GM18907 (cell line): ENCODE results near the gene CCNJ.

Source experiments
- ATAC-seq: cut with Tn5 transposase; IDR thresholded peaks from one replicate; pipeline ENCODE4 v1.9.1; 2021; ENCODE audit warnings: mild to moderate bottlenecking, moderate library complexity; ENCODE audit not compliant: unreplicated experiment

Gene CCNJ

GRCh38 chr10:96053985-96054384 is 10.6 kb downstream of the CCNJ start:
- no peak for ATAC-seq

DNA sequence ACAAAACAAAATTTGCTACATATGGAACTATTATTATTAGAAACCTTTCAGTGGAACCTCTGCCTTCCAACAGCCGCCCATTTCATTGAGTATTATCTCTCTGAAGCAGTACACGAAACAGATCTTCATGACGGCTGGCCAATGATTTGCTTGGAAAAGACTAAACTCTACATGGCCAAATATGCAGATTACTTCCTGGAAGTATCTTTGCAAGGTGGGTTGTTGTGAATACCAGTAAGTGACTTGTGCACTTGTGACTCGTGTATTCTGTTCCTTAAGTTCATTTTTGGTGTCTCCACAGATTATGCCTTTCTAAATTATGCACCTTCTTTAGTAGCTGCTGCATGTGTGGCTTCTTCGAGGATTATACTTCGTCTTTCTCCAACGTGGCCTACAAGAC is 13.4 kb downstream of the CCNJ start:
- ATAC-seq, result no peak

DNA sequence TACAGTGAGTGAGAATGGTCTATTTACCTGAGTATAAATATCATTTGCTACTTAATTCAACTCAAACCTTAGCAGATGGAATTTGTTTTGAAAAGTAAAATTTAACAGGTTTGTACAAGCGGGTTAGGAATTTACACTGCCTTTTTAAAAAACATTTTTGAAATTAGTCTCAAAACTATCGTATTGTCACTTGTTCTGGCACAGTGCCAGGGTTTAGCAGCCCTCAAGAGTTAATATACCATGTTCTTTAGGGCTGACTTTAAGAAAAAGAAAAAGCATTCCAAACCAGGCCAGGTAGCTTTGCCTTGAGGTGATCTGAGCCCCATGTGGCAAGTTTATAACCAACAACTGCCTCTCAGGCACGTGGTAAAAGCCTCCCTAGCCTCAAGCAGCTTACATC is 17.8 kb downstream of the CCNJ start:
- ATAC-seq, result no peak

DNA sequence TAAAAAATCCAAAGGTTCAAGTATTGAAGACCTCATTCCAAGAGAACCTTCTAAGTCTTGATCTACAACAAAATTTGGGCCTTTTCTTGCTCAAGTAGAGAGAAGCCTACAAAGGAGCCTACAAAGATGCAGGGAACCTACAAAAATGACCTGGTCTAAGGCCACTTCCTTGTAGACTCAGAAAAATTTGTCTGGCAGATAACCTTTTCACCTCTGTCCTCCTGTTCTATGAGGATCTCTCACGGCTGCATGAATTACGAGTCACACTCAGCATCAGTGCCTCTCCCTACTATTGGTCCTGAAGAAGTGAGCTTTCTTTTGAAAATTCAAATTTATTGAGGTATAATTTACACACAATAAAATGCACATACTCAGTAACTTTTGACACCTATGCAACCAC is 29.3 kb downstream of the CCNJ start:
- no peak for ATAC-seq

DNA sequence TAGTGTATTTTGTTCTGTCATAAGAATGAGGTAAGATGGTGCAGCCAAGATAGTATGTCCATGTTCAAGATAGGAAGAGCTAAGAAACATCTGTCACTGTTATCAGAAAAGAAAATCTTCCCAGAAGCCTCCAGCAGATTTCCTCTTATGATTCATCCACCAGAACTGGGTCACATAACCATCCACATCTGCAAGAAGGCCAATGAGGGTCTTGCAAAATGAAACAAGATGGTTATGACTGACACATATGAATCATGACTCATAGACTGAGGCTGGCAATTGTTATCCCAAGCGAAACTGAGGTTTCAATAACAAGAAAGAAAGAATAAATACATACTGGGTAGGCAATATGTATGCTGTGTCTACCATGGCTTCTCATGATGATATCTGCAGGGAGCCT is 30.3 kb downstream of the CCNJ start:
- ATAC-seq, result no peak

- no peak for ATAC-seq
Observed at GRCh38 chr10:96074776-96075175, 31.4 kb downstream of the CCNJ start.

DNA sequence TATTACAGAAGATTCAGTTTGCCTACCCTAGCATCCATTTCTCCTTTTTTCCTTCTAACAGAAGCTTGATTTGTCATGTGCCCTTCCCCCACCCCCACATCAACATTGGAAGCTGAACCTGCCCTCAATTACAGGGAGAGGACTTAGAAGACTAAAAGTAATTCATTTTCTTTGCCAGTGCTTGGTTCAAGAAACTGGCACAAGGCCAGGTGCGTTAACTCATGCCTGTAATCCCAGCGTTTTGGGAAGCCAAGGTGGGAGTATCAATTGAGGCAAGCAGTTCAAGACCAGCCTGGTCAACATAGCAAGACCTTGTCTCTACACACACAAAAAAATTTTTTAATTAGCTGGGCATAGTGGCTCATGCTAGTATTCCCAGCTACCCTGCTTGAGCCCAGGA is 32.6 kb downstream of the CCNJ start:
- no peak for ATAC-seq

DNA sequence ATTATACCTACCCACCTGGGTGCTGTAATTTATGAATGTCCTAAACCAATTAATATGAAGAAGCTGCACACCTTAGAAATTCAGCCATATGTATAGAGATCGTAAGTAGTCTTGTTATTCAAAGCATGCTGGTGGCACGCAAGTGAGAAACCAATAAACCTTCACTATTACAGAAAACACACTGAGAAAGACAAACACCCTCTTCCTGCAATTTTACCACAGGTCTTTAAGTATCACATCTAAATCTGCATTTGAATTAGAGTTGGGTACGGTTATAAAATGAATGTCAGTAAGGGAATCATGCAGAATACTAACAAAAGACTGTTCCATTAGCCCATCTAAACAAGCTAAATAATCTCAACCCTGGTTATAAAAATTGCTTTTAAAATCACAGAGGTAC is 33.8 kb downstream of the CCNJ start:
- ATAC-seq, result no peak

- ATAC-seq, result no peak
Observed at GRCh38 chr10:96082153-96082552, 38.8 kb downstream of the CCNJ start.

- ATAC-seq, result no peak
Observed at GRCh38 chr10:96082748-96083147, 39.4 kb downstream of the CCNJ start.

DNA sequence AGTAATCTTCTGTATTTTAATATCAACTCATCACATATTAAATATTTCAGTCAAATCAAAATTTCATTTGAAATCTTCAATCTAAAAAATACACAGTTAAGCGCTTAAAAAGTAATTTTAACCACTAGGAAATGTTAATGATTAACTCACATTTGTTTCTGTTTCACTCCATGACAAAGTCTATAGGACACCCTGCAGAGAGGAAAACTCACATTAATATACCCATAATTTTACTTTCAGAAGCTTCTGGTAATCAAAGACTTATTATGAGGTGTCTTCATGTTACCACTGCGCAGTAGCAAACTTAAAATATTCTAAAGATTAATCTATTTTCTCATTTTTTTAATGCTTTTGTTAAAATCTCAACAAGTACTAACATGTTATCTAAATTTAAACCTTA is 45.7 kb downstream of the CCNJ start:
- ATAC-seq, result no peak

DNA sequence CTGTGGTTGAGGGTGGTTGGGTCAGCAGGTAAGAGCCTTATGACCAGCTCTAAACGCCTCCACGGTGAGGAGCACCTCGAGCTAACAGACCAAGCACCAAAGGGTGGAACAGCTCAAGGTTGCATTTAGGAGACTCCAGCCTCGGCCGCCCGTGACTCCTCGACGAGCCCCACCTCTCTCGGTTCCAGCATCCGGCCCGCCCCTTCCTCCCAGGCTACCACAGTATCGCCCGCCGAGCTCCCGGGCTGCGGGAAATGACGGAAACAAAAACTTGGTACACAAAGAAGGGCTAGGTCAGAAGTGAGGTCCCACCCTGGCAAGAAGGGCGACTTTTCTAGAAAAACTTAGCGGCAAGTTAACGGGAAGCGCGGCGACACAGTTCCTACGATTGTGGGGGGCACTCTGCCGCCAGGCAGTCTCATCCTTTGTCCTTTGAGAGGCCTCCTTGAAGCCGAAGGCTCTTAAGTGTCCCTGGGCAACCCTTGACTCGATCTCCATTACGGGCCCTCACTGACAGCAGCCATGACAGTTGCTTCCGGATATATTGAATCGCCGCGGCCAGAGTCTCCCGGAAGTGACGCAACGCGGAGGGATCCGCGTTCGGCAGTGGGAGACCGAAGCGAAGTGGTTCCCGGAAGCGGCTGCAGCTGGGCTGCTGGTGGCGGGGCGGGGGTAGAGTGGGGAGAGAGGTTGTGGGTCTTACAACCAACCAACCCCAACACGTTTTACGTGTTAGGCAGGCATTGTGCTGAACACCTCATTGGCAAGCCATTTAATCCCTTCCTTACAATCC is 46.5 kb downstream of the CCNJ start:
- peak; percentile 89 for ATAC-seq

GRCh38 chr10:96090463-96090800 is 47.0 kb downstream of the CCNJ start:
- no peak for ATAC-seq

- no peak for ATAC-seq
Observed at GRCh38 chr10:96092999-96093767, 49.8 kb downstream of the CCNJ start.

GRCh38 chr10:96093948-96094347 is 50.6 kb downstream of the CCNJ start:
- no peak for ATAC-seq

GRCh38 chr10:96096958-96097357 is 53.6 kb downstream of the CCNJ start:
- no peak for ATAC-seq

- no peak for ATAC-seq
Observed at GRCh38 chr10:96097865-96098264, 54.5 kb downstream of the CCNJ start.

GRCh38 chr10:96107623-96108038 is 64.2 kb downstream of the CCNJ start:
- ATAC-seq, result no peak
